SK-N-SH (cell line): ENCODE data around the gene RPAP2. TPM values are rescaled to one million over a fixed set of nuclear protein-coding genes. Genes with fewer than 3 reads are reported as not detected.
A peak's percentile ranks its signal among the peaks of the same experiment; 100 is the strongest.

ENCODE experiments used
- CTCF ChIA-PET: fragments of 300-600, 350-600 bp; formaldehyde crosslinking; extraction: SDS; loops from one replicate; lab custom pipeline; 2021; lab: Yijun Ruan, JAX
- POLR2A ChIA-PET: fragments of 350-600 bp; sonication (Branson Sonifier 250); formaldehyde crosslinking; extraction: SDS; loops from one replicate; lab custom pipeline; 2020; ENCODE audit warnings: antibody characterized with exemption, inconsistent platforms; lab: Yijun Ruan, JAX
- DNase-seq: peaks from one replicate; pipeline ENCODE4 v3.0.0; 2012
- H2AFZ ChIP-seq: fragments of 200-600 bp; sonication (generic); 2 replicates; pipeline ENCODE4 v1.8.1; 2016; ENCODE audit warnings: antibody characterized with exemption, mild to moderate bottlenecking, low read depth
- H3F3A ChIP-seq: fragments of 200-600 bp; sonication (generic); replicated peaks from 2 replicates; pipeline ENCODE3; 2016; ENCODE audit warnings: antibody characterized with exemption, mild to moderate bottlenecking; ENCODE audit not compliant: insufficient read depth
- H3K27ac ChIP-seq, 2 experiments: fragments of 200-500 bp in 1 of 2; fragments of 200-600 bp in 1 of 2; sonication (Bioruptor generic) in 1 of 2; sonication (generic), shearing (Covaris generic) in 1 of 2; 2 replicates each; pipeline versions ENCODE4 v1.5.1 to v1.6.1; 2014 to 2016; ENCODE audit warnings: low read depth in 2 of 2, inconsistent platforms in 1 of 2, low read length in 1 of 2, mild to moderate bottlenecking in 1 of 2, mixed read lengths in 1 of 2
- H3K27me3 ChIP-seq: fragments of 200-600 bp; sonication (generic), shearing (Covaris generic); 2 replicates; pipeline ENCODE4 v1.6.1; 2016; ENCODE audit warnings: mixed run types; ENCODE audit not compliant: insufficient read depth
- H3K36me3 ChIP-seq, 2 experiments: fragments of 200-500 bp in 1 of 2; fragments of 200-600 bp in 1 of 2; sonication (Bioruptor generic) in 1 of 2; sonication (generic) in 1 of 2; replicated peaks in 1 of 2; 2 replicates each; pipeline versions ENCODE3 to v1.5.1; 2014 to 2016; ENCODE audit warnings: low read length in 1 of 2, mild to moderate bottlenecking in 1 of 2; ENCODE audit not compliant: insufficient read depth in 2 of 2, control insufficient read depth in 1 of 2
- H3K4me1 ChIP-seq, 2 experiments: fragments of 200-500 bp in 1 of 2; fragments of 200-600 bp in 1 of 2; sonication (Bioruptor generic) in 1 of 2; sonication (generic), shearing (Covaris generic) in 1 of 2; 2 replicates each; pipeline versions ENCODE4 v1.5.1 to v1.6.1; 2014 to 2016; ENCODE audit warnings: low read depth in 1 of 2, low read length in 1 of 2, mixed run types in 1 of 2; ENCODE audit not compliant: insufficient read depth in 2 of 2, control insufficient read depth in 1 of 2
- H3K4me2 ChIP-seq: fragments of 200-600 bp; sonication (generic), shearing (Covaris generic); 2 replicates; pipeline ENCODE4 v1.6.1; 2017; ENCODE audit warnings: mixed run types
- H3K4me3 ChIP-seq, 2 experiments: fragments of 200-500 bp in 1 of 2; fragments of 200-600 bp in 1 of 2; sonication (Bioruptor generic) in 1 of 2; sonication (generic), shearing (Covaris generic) in 1 of 2; 2 replicates each; pipeline versions ENCODE4 v1.5.1 to v1.8.1; 2014 to 2016; ENCODE audit warnings: low read depth in 2 of 2, inconsistent platforms in 1 of 2, low read length in 1 of 2, mild to moderate bottlenecking in 1 of 2, mixed read lengths in 1 of 2, moderate library complexity in 1 of 2
- H3K79me2 ChIP-seq: fragments of 200-600 bp; sonication (generic); 2 replicates; pipeline ENCODE4 v1.8.1; 2017; ENCODE audit warnings: mild to moderate bottlenecking; ENCODE audit not compliant: insufficient read depth
- H3K9ac ChIP-seq: fragments of 200-600 bp; sonication (generic); 2 replicates; pipeline ENCODE4 v1.6.1; 2017; ENCODE audit warnings: mixed run types
- H3K9me2 ChIP-seq: fragments of 200-600 bp; sonication (generic); 2 replicates; pipeline ENCODE4 v1.6.1; 2017; ENCODE audit warnings: mixed run types
- H3K9me3 ChIP-seq: fragments of 200-600 bp; sonication (generic); 2 replicates; pipeline ENCODE4 v1.6.1; 2017; ENCODE audit warnings: mixed run types, mild to moderate bottlenecking, moderate library complexity
- H4K20me1 ChIP-seq: fragments of 200-600 bp; sonication (generic); 2 replicates; pipeline ENCODE4 v1.6.1; 2017; ENCODE audit warnings: mild to moderate bottlenecking, mixed run types; ENCODE audit not compliant: insufficient read depth
- CTCF ChIP-seq: fragments of 200-600 bp; sonication (generic); IDR thresholded peaks from 2 replicates; pipeline ENCODE4 v1.6.1; 2017; ENCODE audit warnings: antibody characterized with exemption, mild to moderate bottlenecking, moderate library complexity
- ELF1 ChIP-seq: IDR thresholded peaks from 2 replicates; pipeline ENCODE4 v1.4.0; 2012
- GATA2 ChIP-seq: sonication (generic); formaldehyde crosslinking; IDR thresholded peaks from 2 replicates; pipeline ENCODE4 v1.5.0; 2020; ENCODE audit warnings: mild to moderate bottlenecking, missing genetic modification reagents
- MEF2A ChIP-seq: IDR thresholded peaks from 2 replicates; pipeline ENCODE4 v1.4.0; 2012; ENCODE audit warnings: low read depth, borderline replicate concordance
- MXI1 ChIP-seq: IDR thresholded peaks from 2 replicates; pipeline ENCODE4 v1.6.1; 2012; ENCODE audit warnings: mild to moderate bottlenecking, low read depth, low read length, improper control_type of control experiment
- NRF1 ChIP-seq: IDR thresholded peaks from 2 replicates; pipeline ENCODE4 v1.6.1; 2012; ENCODE audit warnings: low read depth, mild to moderate bottlenecking, low read length
- RAD21 ChIP-seq: IDR thresholded peaks from 2 replicates; pipeline ENCODE4 v1.6.1; 2012; ENCODE audit warnings: mild to moderate bottlenecking, low read length
- SMC3 ChIP-seq: IDR thresholded peaks from 2 replicates; pipeline ENCODE4 v1.6.1; 2012; ENCODE audit warnings: low read depth, low read length, improper control_type of control experiment
- WGBS: methylation state at CpG from one replicate; pipeline ENCODE4 v1.1.6; 2017; ENCODE audit warnings: low lambda C conversion rate; 5-methylcytosine and 5-hydroxymethylcytosine counted together
- polyA plus RNA-seq, 3 experiments: library from polyadenylated mRNA; depleted of rRNA; stranded (reverse); fragments of >200 nt; gene quantifications; 2 replicates each; pipeline ENCODE4 v1.2.3, GENCODE V29; 2012

Gene RPAP2
- polyA plus RNA-seq, 1 of the 3 experiments (the other 2 are of a cell fraction), result 3.4 TPM

GRCh38 chr1:92291372-92291999 is 7.4 kb upstream of the RPAP2 start:
- Histone ChIP-seq H3K27me3 (no peaks in the 10 kb centered on the region), H3K4me2 (no peak overlapping the region), H3K9ac (no peak overlapping the region), H3K4me3 (no peak overlapping the region), H3K4me1 (no peaks in the 10 kb centered on the region), H3K9me2 (no peaks in the 10 kb centered on the region), H3K79me2 (no peaks in the 10 kb centered on the region), H2AFZ (no peak overlapping the region), H3F3A (no peaks in the 10 kb centered on the region), H3K36me3 (peaks cover 43 to 47% of the 10 kb centered on the region in 2 experiments), H3K27ac (no peak overlapping the region), H4K20me1 (no peaks in the 10 kb centered on the region)
- ChIA-PET CTCF (interaction anchor here (0.6 to 7.7 kb wide), 40 partner anchors 10 to 784 kb away, joined by 3 to 127 read pairs (median 4); no protein-coding TSS in a partner anchor), POLR2A (interaction anchor here (0.7 kb wide), 1 partner anchor 883 kb away, joined by 3 read pairs; no protein-coding TSS in a partner anchor)
- WGBS, result 15% methylated on average over 3 of the region's 3 CpGs
- TF ChIP-seq ELF1 (no peak), CTCF (peak; percentile 88), MEF2A (no peak), SMC3 (peak; percentile 67), RAD21 (peak; percentile 86), NRF1 (no peak)
- TF ChIP-seq, all 33 proteins: peak for 3
- DNase-seq, result peak; percentile 49
- H3K9me3 ChIP-seq, result no peaks in the 10 kb centered on the region

DNA sequence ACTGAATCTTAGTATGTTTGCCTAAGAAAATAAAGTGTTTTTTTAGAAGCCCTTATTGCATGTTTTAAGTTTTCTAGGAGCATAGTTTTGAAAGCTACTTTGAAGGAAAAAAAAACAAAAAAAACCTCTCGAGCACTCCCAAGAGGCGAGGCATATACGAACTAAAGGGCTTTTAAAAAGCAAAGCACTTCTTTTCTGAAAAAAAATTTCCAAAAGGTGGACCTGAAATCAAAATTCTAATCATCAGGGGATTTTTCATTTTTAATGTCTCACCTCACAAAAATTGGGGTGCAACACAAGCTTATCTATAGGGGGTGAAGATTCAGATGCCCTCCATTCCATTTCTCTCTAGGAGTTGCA is 666 bp upstream of the RPAP2 start:
- peak overlapping the region; percentile 89 for H3K4me2 ChIP-seq
- H3F3A ChIP-seq, result peaks cover 7% of the 10 kb centered on the region
- peaks cover 4 to 8% of the 10 kb centered on the region in 2 experiments; a peak in 2 of 4 replicates for H3K4me1 ChIP-seq
- DNase-seq, result no peak
- H3K9ac ChIP-seq, result peak overlapping the region; percentile 87
- peak overlapping the region; percentile 97 for H2AFZ ChIP-seq
- no peaks in the 10 kb centered on the region for H3K27me3 ChIP-seq
- peaks cover 31% of the 10 kb centered on the region for H3K79me2 ChIP-seq
- TF ChIP-seq MEF2A, result no peak
- no peak for TF ChIP-seq GATA2 (CRISPR knock-in tag)
- TF ChIP-seq MXI1, result no peak
- TF ChIP-seq CTCF, result peak; percentile 52
- peak overlapping the region; percentile 88 to 97 for H3K27ac ChIP-seq
- no peaks in the 10 kb centered on the region for H3K9me3 ChIP-seq
- CTCF ChIA-PET, result interaction anchor here (0.7 to 2.7 kb wide), 4 partner anchors 33 to 308 kb away, joined by 3 to 14 read pairs (median 6); no protein-coding TSS in a partner anchor
- H3K36me3 ChIP-seq, result peaks cover 23 to 41% of the 10 kb centered on the region in 2 experiments
- 28% methylated on average over 3 of the region's 3 CpGs for WGBS
- H3K4me3 ChIP-seq, result peak overlapping the region; percentile 92 to 94
- POLR2A ChIA-PET, result interaction anchor here (0.7 kb wide), 1 partner anchor 182 kb away, joined by 3 read pairs; no protein-coding TSS in a partner anchor
- H3K9me2 ChIP-seq, result no peaks in the 10 kb centered on the region
- no peaks in the 10 kb centered on the region for H4K20me1 ChIP-seq
